Bronchial epithelial cell (primary cell): Measurements from ENCODE around the gene CCRL2. TPM values are rescaled to one million over a fixed set of nuclear protein-coding genes. Genes with fewer than 3 reads are reported as not detected.

Source experiments
- DNase-seq: peaks from one replicate; pipeline ENCODE4 v3.0.0-alpha.2; 2010; ENCODE audit warnings: low read depth
- FAIRE-seq: peaks from 2 replicates; lab custom pipeline; 2011; peaks lifted over from hg19 to GRCh38; lab: Jason Lieb, UNC
- H3K27me3 ChIP-seq: 2 replicates; pipeline ENCODE4 v1.5.1; 2011; ENCODE audit warnings: low read length; ENCODE audit not compliant: control insufficient read depth, insufficient read depth
- H3K36me3 ChIP-seq: 2 replicates; pipeline ENCODE4 v1.5.1; 2011; ENCODE audit warnings: low read length; ENCODE audit not compliant: control insufficient read depth, insufficient read depth
- H3K4me3 ChIP-seq: 2 replicates; pipeline ENCODE4 v1.5.1; 2011; ENCODE audit warnings: mild to moderate bottlenecking, low read depth, low read length, control low read depth
- CTCF ChIP-seq: IDR thresholded peaks from 2 replicates; pipeline ENCODE4 v1.5.1; 2011; ENCODE audit warnings: mild to moderate bottlenecking, moderate library complexity, low read length, control low read depth, inconsistent platforms; ENCODE audit not compliant: insufficient read depth, severe bottlenecking
- total RNA-seq: library from RNA; depleted of rRNA; stranded (reverse); fragments of >200 nt; gene quantifications from 2 replicates; pipeline ENCODE4 v1.2.1, GENCODE V29; 2014

Gene CCRL2, protein sequence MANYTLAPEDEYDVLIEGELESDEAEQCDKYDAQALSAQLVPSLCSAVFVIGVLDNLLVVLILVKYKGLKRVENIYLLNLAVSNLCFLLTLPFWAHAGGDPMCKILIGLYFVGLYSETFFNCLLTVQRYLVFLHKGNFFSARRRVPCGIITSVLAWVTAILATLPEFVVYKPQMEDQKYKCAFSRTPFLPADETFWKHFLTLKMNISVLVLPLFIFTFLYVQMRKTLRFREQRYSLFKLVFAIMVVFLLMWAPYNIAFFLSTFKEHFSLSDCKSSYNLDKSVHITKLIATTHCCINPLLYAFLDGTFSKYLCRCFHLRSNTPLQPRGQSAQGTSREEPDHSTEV
- 0.13 and 0.26 TPM in 2 replicates for total RNA-seq

GRCh38 chr3:46406788-46407611 is at the start of gene CCRL2, which contains the start of gene CCR5AS:
TSS of gene CCRL2 (plus strand) at chr3:46407259. CDS start at chr3:46408080, 821 bp downstream.
TSS of gene CCR5AS (minus strand) at chr3:46407066.
- no peaks in the 10 kb centered on the region for H3K27me3 ChIP-seq
- H3K36me3 ChIP-seq: no peaks in the 10 kb centered on the region
- DNase-seq (peak; percentile 52), FAIRE-seq (no peak)
- H3K4me3 ChIP-seq: no peak within 1 kb of the TSS
- no peak for TF ChIP-seq CTCF

DNA sequence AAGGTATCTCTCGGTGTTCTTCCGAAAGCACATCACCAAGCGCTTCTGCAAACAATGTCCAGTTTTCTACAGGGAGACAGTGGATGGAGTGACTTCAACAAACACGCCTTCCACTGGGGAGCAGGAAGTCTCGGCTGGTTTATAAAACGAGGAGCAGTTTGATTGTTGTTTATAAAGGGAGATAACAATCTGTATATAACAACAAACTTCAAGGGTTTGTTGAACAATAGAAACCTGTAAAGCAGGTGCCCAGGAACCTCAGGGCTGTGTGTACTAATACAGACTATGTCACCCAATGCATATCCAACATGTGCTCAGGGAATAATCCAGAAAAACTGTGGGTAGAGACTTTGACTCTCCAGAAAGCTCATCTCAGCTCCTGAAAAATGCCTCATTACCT is 48.6 kb upstream of the CCRL2 start:
- Histone ChIP-seq H3K4me3 (no peak overlapping the region), H3K36me3 (no peaks in the 10 kb centered on the region), H3K27me3 (peaks cover 11% of the 10 kb centered on the region)
- no peak for TF ChIP-seq CTCF
- FAIRE-seq (peak; percentile 32), DNase-seq (no peak)

DNA sequence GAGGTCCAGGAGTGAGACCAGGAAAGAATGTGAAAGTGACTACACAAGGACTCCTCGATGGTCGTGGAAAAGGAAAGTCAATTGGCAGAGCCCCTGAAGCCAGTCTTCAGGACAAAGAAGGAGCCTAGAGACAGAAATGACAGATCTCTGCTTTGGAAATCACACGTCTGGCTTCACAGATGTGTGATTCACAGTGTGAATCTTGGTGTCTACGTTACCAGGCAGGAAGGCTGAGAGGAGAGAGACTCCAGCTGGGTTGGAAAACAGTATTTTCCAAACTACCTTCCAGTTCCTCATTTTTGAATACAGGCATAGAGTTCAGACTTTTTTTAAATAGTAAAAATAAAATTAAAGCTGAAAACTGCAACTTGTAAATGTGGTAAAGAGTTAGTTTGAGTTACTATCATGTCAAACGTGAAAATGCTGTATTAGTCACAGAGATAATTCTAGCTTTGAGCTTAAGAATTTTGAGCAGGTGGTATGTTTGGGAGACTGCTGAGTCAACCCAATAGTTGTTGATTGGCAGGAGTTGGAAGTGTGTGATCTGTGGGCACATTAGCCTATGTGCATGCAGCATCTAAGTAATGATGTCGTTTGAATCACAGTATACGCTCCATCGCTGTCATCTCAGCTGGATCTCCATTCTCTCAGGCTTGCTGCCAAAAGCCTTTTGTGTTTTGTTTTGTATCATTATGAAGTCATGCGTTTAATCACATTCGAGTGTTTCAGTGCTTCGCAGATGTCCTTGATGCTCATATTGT is 47.1 kb upstream of the CCRL2 start:
- no peak for FAIRE-seq
- Histone ChIP-seq H3K4me3 (no peak overlapping the region), H3K36me3 (no peaks in the 10 kb centered on the region), H3K27me3 (peaks cover 9% of the 10 kb centered on the region)
- no peak for TF ChIP-seq CTCF
- DNase-seq: no peak

- H3K27me3 ChIP-seq: peaks cover 6% of the 10 kb centered on the region
- no peaks in the 10 kb centered on the region for H3K36me3 ChIP-seq
Observed at GRCh38 chr3:46360907-46361306, 46.2 kb upstream of the CCRL2 start.

More at GRCh38 chr3:46360907-46361306, 46.2 kb upstream of the CCRL2 start:
- DNase-seq: no peak
- peak; percentile 60 for FAIRE-seq
- H3K4me3 ChIP-seq: no peak overlapping the region
- no peak for TF ChIP-seq CTCF
